K562 (cell line): ENCODE data around the gene P2RX3. TPM values are rescaled to one million over a fixed set of nuclear protein-coding genes. Genes with fewer than 3 reads are reported as not detected.
A peak's percentile ranks its signal among the peaks of the same experiment; 100 is the strongest.

Experiments
- CTCFL ChIP-seq: IDR thresholded peaks from 2 replicates; pipeline ENCODE4 v1.6.1; 2011; ENCODE audit warnings: borderline replicate concordance, low read depth, mild to moderate bottlenecking, moderate library complexity, low read length; ENCODE audit not compliant: insufficient read depth, poor library complexity, severe bottlenecking
- ELF2 ChIP-seq: fragments of 250-450 bp; sonication (Bioruptor Pico); IDR thresholded peaks from 2 replicates; pipeline ENCODE4 v1.5.0; 2021; ENCODE audit warnings: mild to moderate bottlenecking
- EWSR1 ChIP-seq: fragments of 450-650 bp; IDR thresholded peaks from 2 replicates; pipeline ENCODE4 v1.6.1; 2018; ENCODE audit warnings: borderline replicate concordance, mild to moderate bottlenecking, low read depth, moderate library complexity; ENCODE audit not compliant: partially characterized antibody
- IFI16 ChIP-seq: fragments of 250-450 bp; sonication (Bioruptor Pico); IDR thresholded peaks from 2 replicates; pipeline ENCODE4 v2.1.2; 2022; ENCODE audit warnings: mild to moderate bottlenecking, inconsistent platforms
- KAT8 ChIP-seq: fragments of 450-650 bp; IDR thresholded peaks from 2 replicates; pipeline ENCODE4 v1.6.1; 2016; ENCODE audit warnings: low read depth, mild to moderate bottlenecking
- NR3C1 ChIP-seq: sonication (generic); formaldehyde crosslinking; IDR thresholded peaks from 2 replicates; pipeline ENCODE4 v1.8.1; 2022; ENCODE audit warnings: missing genetic modification reagents
- PHF8 ChIP-seq: fragments of 200-600 bp; sonication (generic); IDR thresholded peaks from 2 replicates; pipeline ENCODE4 v1.6.1; 2012; ENCODE audit warnings: mixed run types, mild to moderate bottlenecking, inconsistent platforms, low read length, moderate library complexity, borderline replicate concordance
- PRDM10 ChIP-seq: fragments of 450-650 bp; IDR thresholded peaks from 2 replicates; pipeline ENCODE4 v1.6.1; 2018; ENCODE audit not compliant: partially characterized antibody
- TARDBP ChIP-seq: fragments of 450-650 bp; IDR thresholded peaks from 2 replicates; pipeline ENCODE4 v1.6.1; 2016
- TOE1 ChIP-seq, 2 experiments: fragments of 450-650 bp in 1 of 2; sonication (generic) in 1 of 2; formaldehyde crosslinking in 1 of 2; IDR thresholded peaks; 2 replicates each; pipeline versions ENCODE4 v1.7.1 to v1.8.0; 2016 to 2022; ENCODE audit warnings: borderline replicate concordance in 2 of 2, mild to moderate bottlenecking in 2 of 2, antibody characterized with exemption in 1 of 2, inconsistent platforms in 1 of 2, low read depth in 1 of 2, missing genetic modification reagents in 1 of 2, moderate library complexity in 1 of 2
- ZBTB17 ChIP-seq: fragments of 450-650 bp; formaldehyde crosslinking; IDR thresholded peaks from 2 replicates; pipeline ENCODE4 v1.4.0; 2020; ENCODE audit warnings: mild to moderate bottlenecking
- ZFX ChIP-seq: sonication (generic); formaldehyde crosslinking; IDR thresholded peaks from 2 replicates; pipeline ENCODE4 v1.8.0; 2022; ENCODE audit warnings: mild to moderate bottlenecking, missing genetic modification reagents, moderate library complexity
- ZNF124 ChIP-seq: sonication (generic); formaldehyde crosslinking; IDR thresholded peaks from 2 replicates; pipeline ENCODE4 v1.8.1; 2022; ENCODE audit warnings: missing genetic modification reagents
- ZNF140 ChIP-seq: fragments of 250-450 bp; sonication (Bioruptor Pico); IDR thresholded peaks from 2 replicates; pipeline ENCODE4 v1.8.0; 2021; ENCODE audit warnings: moderate library complexity, mild to moderate bottlenecking, inconsistent platforms
- ZNF592 ChIP-seq: fragments of 450-650 bp; IDR thresholded peaks from 2 replicates; pipeline ENCODE4 v1.6.1; 2017; ENCODE audit warnings: antibody characterized with exemption, mild to moderate bottlenecking
- polyA plus RNA-seq, 8 experiments: library from polyadenylated mRNA; depleted of rRNA in 4 of 8; stranded (reverse) in 5 of 8; unstranded in 3 of 8; fragments of >200 nt; fragmentation: Nextera tagmentation in 2 of 8; fragmentation: Illumina TruSeq in 1 of 8; extraction: Ambion mirVana in 2 of 8; extraction: Trizol in 1 of 8; gene quantifications; 2 replicates each; pipeline versions ENCODE4 v1.2.1 to v1.2.3, GENCODE V29; 2011 to 2014; ENCODE audit warnings: inconsistent platforms in 1 of 8, missing spikeins in 1 of 8
- total RNA-seq, 7 experiments: library from RNA; depleted of rRNA in 6 of 7; stranded (reverse); fragments of >200 nt in 6 of 7; fragmentation: Illumina TruSeq in 2 of 7; extraction: Trizol in 2 of 7; gene quantifications; 2 replicates each; pipeline versions ENCODE4 v1.2.1 to v1.2.3, GENCODE V29; 2011 to 2021; ENCODE audit warnings: low replicate concordance in 1 of 7

The P2RX3 gene
- total and polyA plus RNA-seq, 9 of the 15 experiments (the other 6 are each of a cell fraction or from before 2014, with no cell fraction given), result not detected

- TF ChIP-seq ZNF592, result peak; percentile 81
- no peak for TF ChIP-seq NR3C1
- no peak for TF ChIP-seq EWSR1
- no peak for TF ChIP-seq KAT8
- 0 out of 2 replicates have a peak, but pooled peaks have one; percentile 19 for TF ChIP-seq PHF8
- no peak for TF ChIP-seq CTCFL
- no peak for TF ChIP-seq ZNF140 (CRISPR knock-in tag)
- TF ChIP-seq ZFX (CRISPR knock-in tag), result no peak
- no peak for TF ChIP-seq ZBTB17 (CRISPR knock-in tag)
- no peak for TF ChIP-seq ZNF124 (CRISPR knock-in tag)
- TF ChIP-seq PRDM10, result peak; percentile 91
- no peak for TF ChIP-seq IFI16
- peak; percentile 35; the same call in 1 of the 2 replicates for TF ChIP-seq TOE1 (IDR thresholded peaks at IDR 0.05; ENCODE audit: borderline replicate concordance)
- no peak for TF ChIP-seq TOE1 (CRISPR knock-in tag; IDR thresholded peaks at IDR 0.05; ENCODE audit: borderline replicate concordance, low read depth)
- no peak for TF ChIP-seq ELF2 (CRISPR knock-in tag)
- TF ChIP-seq TARDBP, result no peak
These were observed 57.9 kb downstream of the P2RX3 start (continued) for GRCh38 chr11:57395905-57396623.
